ENCODE measurements around the gene NUBP2. TPM values are rescaled to one million over a fixed set of nuclear protein-coding genes. Genes with fewer than 3 reads are reported as not detected.
"Not testable (repeated sequence)": the region's sequence is repeated elsewhere in the genome, so short reads cannot be mapped to it uniquely, and the experiment has no call there.

The NUBP2 gene
- total RNA-seq, 1 donor from 2014 or later: 54.4 TPM

DNA sequence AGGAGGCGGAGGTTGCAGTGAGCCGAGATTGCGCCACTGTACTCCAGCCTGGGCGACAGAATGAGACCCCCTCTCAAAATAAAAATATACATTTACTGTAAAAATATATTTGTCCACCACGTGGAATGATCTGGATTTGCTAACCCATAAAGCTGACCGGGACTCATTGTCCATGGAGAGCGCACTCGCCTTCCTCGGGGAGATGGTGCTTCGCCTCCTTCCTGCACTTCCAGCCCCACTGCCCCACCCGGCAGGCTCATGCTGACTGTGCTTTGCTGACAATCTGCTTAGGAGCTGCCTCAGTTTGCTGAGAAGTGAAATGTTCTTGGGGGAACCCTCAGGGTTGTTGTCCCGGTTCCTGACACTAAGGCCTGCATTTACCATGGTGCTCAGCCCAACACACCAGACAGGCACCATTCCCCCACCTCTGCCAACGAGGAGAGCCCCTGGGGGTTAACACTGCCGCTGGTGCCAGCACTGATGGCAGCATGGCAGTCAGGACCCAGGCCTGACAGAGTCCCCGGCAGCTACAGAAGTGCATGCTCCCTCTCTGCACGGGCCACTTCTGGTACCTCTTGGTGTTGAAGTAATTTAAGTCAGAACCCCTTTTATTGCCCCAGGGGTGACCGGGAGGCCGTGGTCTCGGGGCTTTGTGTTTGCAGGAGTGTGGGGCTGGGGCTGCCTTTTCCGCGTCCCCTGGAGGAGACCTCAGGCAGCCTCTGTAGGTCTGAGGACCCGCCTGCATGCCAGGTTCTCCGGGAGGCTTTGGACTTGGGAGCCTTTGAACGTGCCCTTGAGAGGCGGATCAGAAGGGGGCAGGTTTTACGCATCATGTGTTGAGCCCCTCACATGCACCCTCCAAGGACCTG, 2.5 kb downstream of the NUBP2 start:
- DNase-seq (ENCODE audit: low spot score): no peak

DNA sequence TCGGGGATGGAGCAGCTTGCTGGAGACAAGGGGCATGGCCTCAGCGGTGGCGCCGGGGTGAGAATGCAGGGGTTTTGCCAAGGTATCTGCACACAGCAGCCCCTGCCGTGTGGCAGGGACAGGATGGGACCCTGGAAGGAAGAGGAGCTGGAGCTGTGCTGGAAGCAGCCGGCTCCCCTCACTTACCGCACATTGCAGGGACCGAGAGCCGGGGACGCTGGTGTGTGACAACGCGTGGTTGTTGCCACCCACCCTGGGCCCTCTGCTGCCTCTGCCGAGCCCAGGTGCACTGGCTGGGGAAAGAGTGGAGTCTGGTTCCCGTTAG, 3.0 kb downstream of the NUBP2 start:
- no peak for DNase-seq (ENCODE audit: low spot score)

DNA sequence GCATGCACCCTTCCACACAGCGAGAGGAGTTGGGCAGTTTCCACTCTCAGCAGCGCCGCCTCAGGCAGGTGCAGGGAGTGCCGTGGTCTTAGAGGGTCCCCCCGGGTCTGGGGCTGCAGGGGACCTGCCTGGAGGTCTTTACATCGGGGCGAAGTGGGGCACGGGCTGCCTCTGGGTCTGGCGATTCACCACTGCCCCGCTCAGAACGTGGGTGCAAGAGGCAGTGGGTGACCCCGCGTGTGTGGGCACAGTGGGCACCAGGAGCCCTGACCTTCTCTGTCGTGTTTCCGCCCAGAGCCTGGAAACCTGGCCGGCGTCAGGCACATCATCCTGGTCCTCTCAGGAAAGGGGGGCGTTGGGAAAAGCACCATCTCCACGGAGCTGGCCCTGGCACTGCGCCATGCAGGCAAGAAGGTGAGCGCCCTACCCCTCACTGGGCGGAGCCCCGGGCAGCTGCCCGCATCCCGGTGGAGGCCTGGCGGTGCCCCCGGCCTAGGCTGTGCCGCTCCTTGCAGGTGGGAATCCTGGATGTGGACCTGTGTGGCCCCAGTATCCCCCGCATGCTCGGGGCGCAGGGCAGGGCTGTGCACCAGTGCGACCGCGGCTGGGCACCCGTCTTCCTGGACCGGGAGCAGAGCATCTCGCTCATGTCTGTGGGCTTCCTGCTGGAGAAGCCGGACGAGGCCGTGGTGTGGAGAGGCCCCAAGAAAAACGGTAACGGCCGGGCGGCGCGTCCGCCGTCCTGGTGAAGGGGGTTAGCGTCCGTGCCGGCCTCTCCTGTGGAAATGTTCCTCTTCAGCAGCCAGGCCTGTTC, 3.7 kb downstream of the NUBP2 start:
- no peak for DNase-seq (ENCODE audit: low spot score)

DNA sequence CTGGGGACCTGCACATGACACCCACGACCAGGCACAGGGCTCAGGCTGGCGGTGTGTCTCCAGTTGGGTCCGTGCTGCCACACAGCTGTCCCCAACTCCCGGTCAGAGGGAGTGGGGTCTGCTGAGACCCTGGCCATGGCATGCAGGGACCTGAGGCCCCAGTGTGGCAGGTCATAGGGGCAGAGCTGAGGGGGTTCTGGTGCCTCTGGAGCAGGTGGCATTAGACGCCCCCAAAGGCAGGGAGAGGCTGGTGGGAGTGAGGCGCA, 4.2 kb downstream of the NUBP2 start:
- DNase-seq (ENCODE audit: low spot score): no peak

DNA sequence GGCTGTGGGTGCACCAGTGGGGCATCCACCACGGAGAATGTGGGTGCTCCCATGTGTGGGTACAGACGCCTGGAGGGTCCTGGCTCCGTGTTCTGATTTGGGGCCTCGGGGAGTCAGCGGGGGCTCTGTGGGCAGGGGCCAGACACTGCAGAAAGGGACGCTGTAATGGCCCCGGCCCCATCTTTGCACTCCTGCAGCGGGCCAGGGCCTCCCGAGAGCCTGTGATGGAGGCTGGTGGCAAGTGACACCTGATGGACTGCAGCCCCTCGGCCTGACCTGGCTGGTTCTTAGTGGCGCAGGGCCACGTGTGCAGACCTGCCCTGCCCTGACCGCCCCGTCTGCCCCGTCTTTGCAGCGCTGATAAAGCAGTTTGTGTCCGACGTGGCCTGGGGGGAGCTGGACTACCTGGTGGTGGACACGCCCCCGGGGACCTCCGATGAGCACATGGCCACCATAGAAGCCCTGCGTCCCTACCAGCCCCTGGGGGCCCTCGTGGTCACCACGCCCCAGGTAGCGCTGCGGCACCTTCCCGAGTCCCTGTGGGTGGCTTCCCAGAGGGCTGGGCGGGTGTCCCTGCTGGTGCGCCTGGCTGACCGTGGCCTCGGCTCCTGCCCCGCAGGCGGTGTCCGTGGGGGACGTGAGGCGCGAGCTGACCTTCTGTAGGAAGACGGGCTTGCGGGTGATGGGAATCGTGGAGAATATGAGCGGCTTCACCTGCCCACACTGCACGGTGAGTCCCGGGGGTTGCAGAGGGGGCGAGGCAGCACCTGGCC, 4.7 kb downstream of the NUBP2 start:
- no peak for DNase-seq (ENCODE audit: low spot score)

DNA sequence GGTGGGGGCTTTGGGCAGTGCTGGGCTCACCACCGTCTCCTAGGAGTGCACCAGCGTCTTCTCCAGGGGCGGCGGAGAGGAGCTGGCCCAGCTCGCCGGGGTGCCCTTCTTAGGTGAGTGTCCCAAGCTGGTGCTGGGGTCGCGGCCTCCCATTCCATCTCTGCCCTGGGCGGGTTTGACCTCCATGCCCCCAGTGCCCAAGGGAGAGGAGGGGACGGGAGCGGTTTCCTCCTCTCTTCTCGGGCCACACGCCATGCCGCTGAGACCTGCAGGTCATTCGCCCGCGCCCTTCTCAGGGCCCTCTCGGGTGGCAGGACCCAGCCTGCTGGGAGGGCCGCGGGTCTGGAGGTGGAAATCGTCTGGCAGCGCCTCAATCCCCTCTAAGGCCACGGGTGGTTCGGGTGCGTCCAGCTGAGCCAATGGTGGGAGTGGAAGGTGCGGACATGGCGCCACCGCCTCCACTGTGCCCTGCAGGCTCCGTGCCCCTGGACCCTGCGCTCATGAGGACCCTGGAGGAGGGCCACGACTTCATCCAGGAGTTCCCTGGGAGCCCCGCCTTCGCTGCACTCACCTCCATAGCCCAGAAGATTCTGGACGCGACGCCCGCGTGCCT, 5.4 kb downstream of the NUBP2 start:
- no peak for DNase-seq (ENCODE audit: low spot score)

DNA sequence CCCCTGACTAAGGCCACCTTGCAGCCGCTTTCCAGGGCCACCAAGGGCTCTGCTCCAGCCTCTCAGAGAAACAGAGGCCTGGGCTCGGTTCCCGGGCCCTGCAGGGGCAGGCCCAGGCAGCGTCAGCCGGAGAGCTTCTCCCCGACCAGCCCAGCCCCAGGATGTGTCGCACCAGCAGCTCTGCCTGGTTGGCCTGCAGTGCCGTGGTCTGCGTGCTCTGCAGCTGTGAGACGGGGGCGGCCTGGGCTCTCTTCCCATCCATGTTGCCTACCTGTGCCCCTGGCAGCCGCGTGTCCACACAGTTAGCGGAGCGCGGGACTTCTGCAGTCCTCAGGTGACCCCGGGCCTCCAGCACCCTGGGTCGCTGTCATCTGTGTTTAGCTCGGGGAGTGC, 5.9 kb downstream of the NUBP2 start:
- DNase-seq (ENCODE audit: low spot score): no peak

DNA sequence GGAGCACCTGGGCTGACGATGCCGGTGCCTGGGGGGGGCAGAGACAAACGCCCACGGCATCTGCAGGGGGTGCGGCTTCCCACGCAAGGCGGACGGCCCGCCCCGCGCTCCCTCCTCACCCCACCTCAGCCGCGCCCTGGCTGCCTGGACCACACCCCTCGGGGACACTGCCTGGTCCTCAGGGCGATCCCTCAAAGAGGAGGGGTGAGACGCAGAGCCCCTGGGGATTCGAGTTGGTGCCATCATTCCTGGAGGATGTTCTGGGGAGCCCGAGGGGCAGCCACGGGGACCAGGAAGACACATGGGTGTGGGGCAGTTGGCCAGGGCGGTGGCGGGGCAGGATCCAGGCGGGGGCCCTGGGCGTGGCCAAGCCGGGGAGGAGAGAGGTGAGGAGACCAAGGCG, 6.9 kb downstream of the NUBP2 start:
- no peak for DNase-seq (ENCODE audit: low spot score)

DNA sequence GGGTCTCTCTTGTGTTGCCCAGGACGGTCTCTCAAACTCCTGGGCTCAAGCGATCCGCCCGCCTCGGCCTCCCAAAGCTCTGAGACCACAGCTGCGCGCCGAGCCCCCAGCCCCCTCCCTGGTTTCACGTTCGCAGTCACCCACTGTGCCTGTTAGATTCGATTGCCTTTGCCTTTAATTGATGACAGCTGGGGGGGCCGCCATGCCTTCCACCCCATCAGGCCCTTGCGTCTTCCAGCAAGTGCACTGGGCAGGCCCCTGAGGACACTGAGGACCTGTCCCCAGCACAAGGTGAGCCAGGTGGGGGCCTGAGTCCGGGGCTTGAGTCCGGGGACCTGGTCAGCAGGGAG, 7.5 kb downstream of the NUBP2 start:
- DNase-seq (ENCODE audit: low spot score): no peak

DNA sequence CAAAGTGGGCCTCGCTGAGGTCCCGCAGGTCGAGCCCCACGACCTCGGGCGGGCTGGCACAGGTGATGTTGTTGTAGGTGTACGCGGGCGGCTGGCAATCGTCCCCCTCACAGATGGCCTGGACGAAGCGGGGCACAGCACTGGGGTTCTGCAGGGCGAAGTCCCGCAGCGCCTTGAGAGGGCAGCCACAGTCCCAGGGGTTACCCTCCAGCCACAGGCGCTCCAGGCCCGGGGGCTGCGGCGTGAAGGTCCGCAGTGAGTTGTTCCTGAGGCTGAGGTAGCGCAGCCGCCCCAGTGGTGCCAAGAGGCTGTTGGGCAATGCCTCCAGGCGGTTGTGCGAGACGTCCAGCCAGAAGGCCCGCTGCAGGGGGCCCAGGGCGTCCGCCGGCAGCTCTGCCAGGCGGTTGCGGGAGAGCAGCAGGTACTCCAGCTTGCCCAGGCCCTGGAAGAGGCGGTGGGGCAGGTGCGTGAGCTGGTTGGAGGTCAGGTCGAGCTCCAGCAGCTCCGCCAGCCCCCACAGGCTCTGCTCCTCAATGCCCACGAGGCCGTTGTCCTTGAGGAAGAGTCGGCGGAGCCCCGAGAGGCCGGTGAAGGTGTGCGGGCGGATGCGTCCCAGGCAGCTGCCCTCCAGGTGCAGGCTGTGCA, 8.0 kb downstream of the NUBP2 start:
- no peak for DNase-seq (ENCODE audit: low spot score)

DNA sequence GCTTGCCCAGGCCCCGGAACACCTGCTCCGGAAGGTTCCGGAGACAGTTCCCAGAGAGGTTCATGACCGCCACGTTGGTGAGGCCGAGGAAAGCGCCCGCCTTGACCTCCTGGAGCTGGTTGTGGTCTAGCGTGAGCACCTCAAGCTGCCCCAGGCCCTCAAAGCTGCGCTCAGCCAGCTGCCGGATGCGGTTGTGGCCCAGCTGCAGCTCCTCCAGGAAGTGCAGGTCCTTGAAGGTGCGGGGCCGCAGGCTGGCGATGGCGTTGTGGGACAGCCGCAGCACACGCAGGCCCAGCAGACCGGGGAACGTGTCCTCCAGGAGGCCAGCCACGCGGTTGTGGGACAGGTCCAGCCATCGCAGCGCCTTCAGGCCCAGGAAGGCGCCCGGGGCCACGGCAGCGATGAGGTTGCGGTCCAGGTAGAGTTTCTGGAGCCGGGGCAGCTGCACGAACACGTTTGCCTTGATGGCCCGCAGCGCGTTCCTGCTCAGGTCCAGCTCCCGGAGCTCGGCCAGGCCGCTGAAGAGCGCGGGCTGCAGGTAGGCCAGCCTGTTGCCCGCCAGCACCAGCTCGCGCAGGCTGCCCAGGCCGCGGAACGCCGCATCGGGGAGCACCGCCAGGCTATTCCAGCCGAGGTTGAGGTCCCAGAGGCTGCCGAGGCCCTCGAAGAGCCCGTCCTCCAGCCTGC, 8.6 kb downstream of the NUBP2 start:
- no peak for DNase-seq (ENCODE audit: low spot score)

DNA sequence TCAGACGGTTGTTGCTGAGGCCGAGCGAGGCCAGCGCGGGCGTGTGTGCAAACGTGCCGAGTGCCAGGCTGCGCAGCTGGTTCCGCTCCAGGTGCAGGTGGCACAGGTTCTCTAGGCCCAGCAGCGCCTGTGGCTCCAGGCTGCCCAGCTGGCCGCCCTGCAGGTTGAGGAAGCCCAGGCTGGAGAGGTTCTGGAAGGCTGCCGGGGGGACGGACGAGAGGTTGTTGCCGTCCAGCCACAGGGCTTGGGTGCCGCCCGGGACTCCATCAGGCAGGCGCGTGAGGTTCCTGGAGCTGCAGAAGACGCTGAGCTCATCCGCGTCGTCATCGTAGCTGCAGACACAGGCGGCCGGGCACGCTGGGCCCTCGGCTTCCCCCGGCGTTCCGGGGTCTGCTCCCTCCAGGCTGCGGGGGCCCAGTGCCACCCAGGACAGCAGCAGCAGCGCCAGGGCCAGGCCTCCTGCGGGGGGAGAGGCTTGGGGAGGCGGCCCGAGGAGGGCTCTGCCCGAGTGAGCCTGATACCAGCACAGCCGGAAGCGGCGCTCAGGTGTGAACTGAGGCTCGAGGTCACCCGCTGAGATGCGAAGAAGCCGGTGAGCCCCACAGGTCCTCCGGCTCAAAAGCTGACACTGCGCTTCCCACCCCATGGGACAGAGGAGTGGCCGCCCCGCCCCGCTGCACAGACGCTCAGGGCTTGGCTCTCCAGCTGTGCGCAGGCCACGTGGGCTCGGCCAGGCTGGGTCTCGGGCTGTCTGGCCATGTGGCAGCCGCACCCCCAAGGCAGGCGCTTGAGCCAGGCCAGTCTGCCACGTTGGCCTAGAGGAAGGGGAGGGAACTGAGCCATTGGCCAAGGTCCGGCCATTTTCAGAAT, 9.4 kb downstream of the NUBP2 start:
- DNase-seq (ENCODE audit: low spot score): no peak

DNA sequence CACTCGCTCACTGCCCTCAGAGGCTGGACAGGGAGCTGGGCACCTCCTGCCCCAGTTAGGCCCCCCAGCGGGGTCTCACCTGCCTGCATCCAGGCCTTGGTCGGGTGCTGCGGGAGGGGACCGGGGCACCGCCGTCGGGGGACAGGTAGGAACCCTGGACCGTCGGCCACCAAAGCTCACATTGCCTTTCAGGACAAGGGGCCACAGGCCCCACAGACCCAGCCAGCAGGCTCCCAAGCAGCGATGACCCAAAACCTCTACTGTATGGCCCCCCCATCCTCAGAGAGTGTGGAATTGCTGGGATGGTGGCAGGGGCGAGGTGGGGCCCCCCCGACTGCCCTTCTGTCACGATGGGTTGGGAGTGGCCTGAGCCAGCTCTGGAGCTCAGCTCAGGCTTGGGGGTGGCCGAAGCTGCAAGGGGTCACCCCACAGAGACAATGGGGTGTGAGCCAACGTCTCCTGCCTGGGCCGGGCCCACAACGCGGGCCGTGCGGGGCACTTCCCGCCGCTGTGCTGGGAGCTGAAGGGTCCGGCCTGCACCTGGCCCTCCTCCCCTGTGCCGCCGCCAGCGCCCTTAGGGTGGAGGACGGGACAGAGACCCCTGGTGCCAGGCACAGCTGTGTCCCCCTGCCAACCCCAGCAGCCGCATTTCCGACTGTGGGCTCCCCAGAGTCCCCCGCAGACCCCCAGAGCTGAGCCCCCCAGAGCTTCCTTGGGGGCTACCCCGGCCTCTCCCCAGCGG, 10.2 kb downstream of the NUBP2 start:
- no peak for DNase-seq (ENCODE audit: low spot score)

DNA sequence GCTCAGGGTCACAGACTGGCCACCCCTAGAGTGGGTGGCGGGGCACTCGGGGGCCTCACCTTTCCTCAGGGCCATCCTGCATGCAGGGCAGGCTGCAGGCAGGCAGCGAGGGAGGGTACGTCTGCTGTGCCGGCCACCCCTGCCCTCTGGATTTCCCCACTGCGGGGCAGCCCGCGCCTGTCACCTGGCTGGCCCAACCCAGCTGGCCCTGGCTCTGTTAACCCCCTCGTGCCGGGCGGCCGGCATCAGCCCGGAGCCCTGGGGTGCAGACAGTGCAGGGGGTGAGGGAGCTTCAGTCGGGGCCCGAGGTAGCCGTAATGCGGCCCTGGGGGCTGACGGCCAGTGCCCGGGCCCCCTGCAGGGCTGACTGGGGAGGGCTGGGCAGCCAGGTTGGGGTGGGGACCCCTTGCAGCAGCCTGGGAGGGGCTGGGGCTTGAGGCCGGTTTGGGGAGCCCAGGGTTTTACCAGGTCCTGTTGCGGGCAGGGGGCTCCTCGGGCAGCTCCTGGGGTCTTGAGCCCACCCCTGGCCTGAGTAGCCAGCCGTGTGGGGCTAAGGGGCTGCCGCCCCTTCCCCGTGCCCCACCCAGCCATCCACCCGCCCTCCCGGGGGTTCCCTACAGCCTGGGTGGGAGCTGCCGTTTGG, 10.9 kb downstream of the NUBP2 start, which contains the start of gene IGFALS:
Gene IGFALS (minus strand): TSS at position 128 of the 643 bp plus-strand sequence. CDS start 53 bp downstream, at position 75.
- no peak for DNase-seq (ENCODE audit: low spot score)

DNA sequence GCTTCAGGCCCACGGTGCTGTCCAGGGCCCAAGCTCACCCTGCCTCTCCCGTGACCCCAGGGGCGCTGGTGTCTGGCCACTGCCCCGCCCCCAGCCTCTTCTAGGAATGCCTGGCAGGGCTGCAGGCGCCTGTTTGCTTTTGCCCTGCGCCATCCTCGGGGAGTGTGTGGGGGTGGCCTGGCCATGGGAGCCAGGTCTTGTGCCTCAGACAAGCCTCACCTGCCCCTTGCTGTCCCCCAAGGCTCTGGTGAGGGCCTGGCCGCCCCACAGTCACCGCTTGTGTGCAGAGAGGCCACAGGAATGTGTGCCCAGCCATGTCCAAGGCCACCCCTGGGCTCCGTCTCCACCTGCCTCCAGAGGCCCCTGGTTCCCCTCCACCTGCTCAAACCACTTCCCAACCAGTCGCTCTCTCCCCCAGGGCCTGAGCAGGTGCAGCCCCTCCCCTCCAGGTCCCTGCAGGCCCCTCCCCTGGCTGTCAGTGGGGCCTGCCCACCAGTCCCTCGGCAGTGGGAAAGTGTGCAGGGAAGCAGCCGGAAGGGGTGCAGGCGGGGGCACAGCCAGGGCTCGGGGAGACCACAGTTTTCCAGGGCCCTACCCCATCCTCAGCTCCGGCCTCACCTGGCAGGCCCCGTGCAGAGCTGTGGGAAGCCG, 11.6 kb downstream of the NUBP2 start:
- no peak for DNase-seq (ENCODE audit: low spot score)

DNA sequence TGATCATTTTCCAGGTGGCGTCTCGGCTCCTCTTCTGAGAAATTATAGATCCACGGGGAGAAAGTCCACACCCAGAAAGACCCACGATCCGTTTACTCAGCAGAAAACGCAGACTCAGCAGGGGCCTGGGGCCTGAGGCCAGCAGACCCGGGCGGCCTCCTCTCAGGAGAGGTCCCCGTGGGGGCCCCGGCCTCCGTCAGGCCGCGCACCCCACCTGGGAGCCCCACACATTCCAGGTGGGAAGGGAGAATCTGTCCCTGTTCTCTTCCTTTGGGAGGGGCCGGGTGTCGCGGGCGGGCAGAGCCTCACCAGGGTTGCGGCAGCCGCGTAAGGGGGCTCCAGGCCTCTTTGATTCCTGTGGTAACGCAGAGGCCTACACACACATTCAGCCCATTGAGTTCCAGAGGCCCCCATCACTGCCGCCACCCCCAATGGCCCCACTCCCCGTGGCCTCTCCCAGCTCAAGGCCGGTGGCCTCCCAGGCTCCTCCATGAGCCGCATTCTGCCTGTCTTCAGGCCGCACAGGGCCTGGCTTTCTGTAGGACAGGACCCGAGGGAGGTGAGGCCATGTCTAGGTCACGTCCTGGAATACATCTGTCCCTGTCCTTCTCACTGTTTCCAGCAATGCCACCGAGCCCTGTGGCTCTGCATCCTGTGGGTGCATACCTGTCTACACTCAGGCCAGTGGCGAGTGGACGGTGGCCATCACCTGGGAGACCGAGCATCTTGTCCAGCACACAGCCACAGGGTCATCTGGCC, 12.3 kb downstream of the NUBP2 start:
- DNase-seq (ENCODE audit: low spot score): no peak

DNA sequence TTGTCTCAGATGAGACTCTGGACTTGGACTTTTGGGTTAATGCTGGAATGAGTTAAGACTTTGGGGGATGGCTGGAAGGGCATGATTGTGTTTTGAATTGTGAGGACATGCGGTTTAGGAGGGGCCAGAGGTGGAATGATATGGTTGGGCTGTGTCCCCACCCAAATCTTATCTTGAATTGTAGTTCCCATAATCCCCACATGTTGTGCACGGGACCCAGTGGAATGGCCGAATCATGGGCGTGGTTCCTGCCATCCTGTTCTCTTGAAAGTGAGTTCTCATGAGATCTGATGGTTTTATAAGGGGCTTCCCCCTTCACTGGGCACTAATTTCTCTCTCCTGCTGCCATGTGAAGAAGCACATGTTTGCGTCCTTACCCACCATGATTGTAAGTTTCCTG, 16.5 kb downstream of the NUBP2 start:
- not testable (repeated sequence) for DNase-seq (ENCODE audit: low spot score)

DNA sequence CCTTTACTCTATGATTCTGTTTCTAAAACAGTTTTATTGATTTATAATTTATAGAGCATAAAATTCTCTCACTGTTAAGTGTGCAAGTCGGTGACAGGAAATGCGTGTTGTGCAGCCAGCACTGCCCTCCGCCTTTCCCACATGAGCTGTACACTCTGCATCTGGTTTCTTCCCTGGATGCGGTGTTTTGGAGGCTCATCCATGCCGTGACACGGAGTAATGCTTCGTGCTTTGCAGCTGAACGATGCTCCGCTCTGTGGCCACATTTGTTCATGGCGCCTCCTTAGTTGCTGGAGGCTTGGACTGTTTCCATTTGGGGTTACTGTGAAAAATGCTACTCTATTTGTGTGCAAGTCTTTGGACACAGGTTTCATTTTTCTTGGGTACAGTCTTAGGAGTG, 17.9 kb downstream of the NUBP2 start:
- no peak for DNase-seq (ENCODE audit: low spot score)

All from mucosa of gallbladder (tissue), 1 donor.